ENCODE data around the gene KRT6A.

Gene KRT6A

GRCh38 chr12:52439845-52440244 is 53.2 kb downstream of the KRT6A start:
- Histone ChIP-seq H2AFZ (ENCODE audit: low read depth, low read length) (no peak overlapping the region), H3K4me3 (ENCODE audit: low read length) (no peak overlapping the region), H3K9me3 (ENCODE audit: low read length) (no peaks in the 10 kb centered on the region), H3K36me3 (ENCODE audit: insufficient read depth, low read length) (no peaks in the 10 kb centered on the region), H3K4me1 (ENCODE audit: insufficient read depth, low read length) (no peaks in the 10 kb centered on the region), H3K27me3 (ENCODE audit: insufficient read depth, low read length) (no peaks in the 10 kb centered on the region)

DNA sequence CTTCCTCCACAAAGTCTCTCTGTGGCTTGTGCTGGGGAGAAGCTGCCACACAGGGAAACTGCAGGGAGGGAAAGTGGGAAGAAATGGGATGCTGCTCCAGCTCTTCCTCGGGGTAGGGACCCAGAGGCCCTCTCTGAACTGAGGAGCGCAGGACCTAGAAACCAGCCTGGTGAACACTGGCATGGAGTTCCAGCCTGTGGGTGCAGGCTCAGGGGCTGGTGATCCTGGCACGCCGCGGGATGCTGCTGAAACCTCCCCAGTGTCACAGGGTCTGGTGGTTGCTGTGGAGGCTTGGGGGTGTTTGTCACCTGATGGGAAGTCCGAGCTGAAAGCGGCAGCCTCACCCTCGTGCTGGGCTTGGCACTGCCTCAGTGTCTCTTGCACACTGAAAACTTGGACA is 53.6 kb downstream of the KRT6A start:
- H3K4me3 ChIP-seq (ENCODE audit: low read length): no peak overlapping the region
- no peaks in the 10 kb centered on the region for H3K27me3 ChIP-seq (ENCODE audit: insufficient read depth, low read length)

GRCh38 chr12:52438305-52439301 is 54.5 kb downstream of the KRT6A start:
- H2AFZ ChIP-seq (ENCODE audit: low read depth, low read length): no peak overlapping the region
- H3K27me3 ChIP-seq (ENCODE audit: insufficient read depth, low read length): no peaks in the 10 kb centered on the region
- no peaks in the 10 kb centered on the region for H3K4me1 ChIP-seq (ENCODE audit: insufficient read depth, low read length)
- H3K4me3 ChIP-seq (ENCODE audit: low read length): no peak overlapping the region
- no peaks in the 10 kb centered on the region for H3K9me3 ChIP-seq (ENCODE audit: low read length)
- no peaks in the 10 kb centered on the region for H3K36me3 ChIP-seq (ENCODE audit: insufficient read depth, low read length)

More for the DNA sequence above, 53.6 kb downstream of the KRT6A start:
- H3K9me3 ChIP-seq (ENCODE audit: low read length): no peaks in the 10 kb centered on the region
- no peaks in the 10 kb centered on the region for H3K4me1 ChIP-seq (ENCODE audit: insufficient read depth, low read length)
- no peaks in the 10 kb centered on the region for H3K36me3 ChIP-seq (ENCODE audit: insufficient read depth, low read length)
- no peak overlapping the region for H2AFZ ChIP-seq (ENCODE audit: low read depth, low read length)

GRCh38 chr12:52437508-52437907 is 55.5 kb downstream of the KRT6A start:
- Histone ChIP-seq H3K4me3 (ENCODE audit: low read length) (no peak overlapping the region), H3K27me3 (ENCODE audit: insufficient read depth, low read length) (no peaks in the 10 kb centered on the region), H3K36me3 (ENCODE audit: insufficient read depth, low read length) (no peaks in the 10 kb centered on the region), H3K4me1 (ENCODE audit: insufficient read depth, low read length) (no peaks in the 10 kb centered on the region), H3K9me3 (ENCODE audit: low read length) (no peaks in the 10 kb centered on the region), H2AFZ (ENCODE audit: low read depth, low read length) (no peak overlapping the region)

All from neuron (in vitro differentiated cells).